Testis (tissue), 3 donors: Measurements from ENCODE around the gene ZNF394. TPM values are rescaled to one million over a fixed set of nuclear protein-coding genes. Genes with fewer than 3 reads are reported as not detected.

Experiments
- DNase-seq: peaks from one replicate; pipeline ENCODE4 v3.0.0-alpha.2; 2019
- H3K27ac ChIP-seq, 2 donors: fragments of 200-600 bp; sonication (generic); one replicate each; pipeline ENCODE4 v1.5.1; 2019
- H3K27me3 ChIP-seq: fragments of 200-600 bp; sonication (generic); one replicate; pipeline ENCODE4 v1.5.1; 2019
- H3K36me3 ChIP-seq: fragments of 200-600 bp; sonication (generic); one replicate; pipeline ENCODE4 v1.5.1; 2017; ENCODE audit warnings: low read depth; ENCODE audit errors: missing control alignments
- H3K4me1 ChIP-seq: fragments of 200-600 bp; sonication (generic); one replicate; pipeline ENCODE4 v1.5.1; 2019
- H3K4me3 ChIP-seq, 2 donors: fragments of 200-600 bp; sonication (generic); one replicate each; pipeline ENCODE4 v1.5.1; 2017 to 2019
- H3K9me3 ChIP-seq: fragments of 200-600 bp; sonication (generic); one replicate; pipeline ENCODE4 v1.5.1; 2017
- POLR2A ChIP-seq: fragments of 450-650 bp; IDR thresholded peaks from one replicate; pipeline ENCODE4 v1.6.1; 2017; ENCODE audit warnings: antibody characterized with exemption, mild to moderate bottlenecking, moderate library complexity
- WGBS, 2 donors: methylation state at CpG; one replicate each; pipeline ENCODE4 v1.1.5; 2018; 5-methylcytosine and 5-hydroxymethylcytosine counted together
- intact Hi-C: fragments of 100-400 bp; cut with DNase I; formaldehyde crosslinking; loops from one replicate; pipeline ENCODE4 v1.15.1; 2023; ENCODE audit warnings: low total_unique reads
- polyA plus RNA-seq: library from polyadenylated mRNA; stranded (reverse); fragments of 350-450 nt; fragmentation: Illumina TruSeq; extraction: RNeasy Lipid Tissue Mini Kit (QIAGEN cat#74804); gene quantifications from one replicate; pipeline ENCODE4 v1.2.3, GENCODE V29; 2014; ENCODE audit warnings: low read depth, low replicate concordance; ENCODE audit not compliant: insufficient read depth
- total RNA-seq, 2 donors: library from RNA; depleted of rRNA; stranded (reverse); fragments of >200 nt; gene quantifications; one replicate each; pipeline ENCODE4 v1.2.3, GENCODE V29; 2016
- TF ChIP-seq, protein P1 (sequence below), 3 experiments: fragments of 450-650 bp in 2 of 3; fragments of 200-600 bp in 1 of 3; sonication (generic) in 1 of 3; IDR thresholded peaks; one replicate each; pipeline ENCODE4 v1.5.1; 2016 to 2019; ENCODE audit warnings: antibody characterized with exemption in 3 of 3, mild to moderate bottlenecking in 2 of 3, moderate library complexity in 1 of 3

The ZNF394 gene
- total and polyA plus RNA-seq, 3 donors from 2014 or later, result 24.6 to 65.0 (median 45.3) TPM

DNA sequence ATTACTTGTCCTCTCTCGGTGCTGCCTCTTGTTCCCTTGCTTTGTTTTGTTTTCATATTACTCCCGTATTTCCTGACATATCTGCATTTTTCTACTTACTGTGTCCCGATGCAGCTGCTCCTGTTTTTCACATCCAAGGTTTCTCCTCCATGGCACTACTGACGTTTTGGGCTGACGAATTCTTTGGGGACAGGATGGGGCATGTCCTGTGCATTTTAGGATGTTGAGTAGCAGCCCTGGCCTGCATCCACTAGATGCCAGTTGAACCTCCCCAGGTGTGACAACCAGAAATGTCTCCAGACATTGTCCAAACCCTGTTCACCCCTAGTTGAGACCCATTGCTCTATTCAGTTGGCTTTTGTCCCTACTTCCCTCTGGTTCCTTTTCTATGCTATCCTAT lies 15.0 kb downstream of the ZNF394 start:
- TF ChIP-seq, protein P1, sequence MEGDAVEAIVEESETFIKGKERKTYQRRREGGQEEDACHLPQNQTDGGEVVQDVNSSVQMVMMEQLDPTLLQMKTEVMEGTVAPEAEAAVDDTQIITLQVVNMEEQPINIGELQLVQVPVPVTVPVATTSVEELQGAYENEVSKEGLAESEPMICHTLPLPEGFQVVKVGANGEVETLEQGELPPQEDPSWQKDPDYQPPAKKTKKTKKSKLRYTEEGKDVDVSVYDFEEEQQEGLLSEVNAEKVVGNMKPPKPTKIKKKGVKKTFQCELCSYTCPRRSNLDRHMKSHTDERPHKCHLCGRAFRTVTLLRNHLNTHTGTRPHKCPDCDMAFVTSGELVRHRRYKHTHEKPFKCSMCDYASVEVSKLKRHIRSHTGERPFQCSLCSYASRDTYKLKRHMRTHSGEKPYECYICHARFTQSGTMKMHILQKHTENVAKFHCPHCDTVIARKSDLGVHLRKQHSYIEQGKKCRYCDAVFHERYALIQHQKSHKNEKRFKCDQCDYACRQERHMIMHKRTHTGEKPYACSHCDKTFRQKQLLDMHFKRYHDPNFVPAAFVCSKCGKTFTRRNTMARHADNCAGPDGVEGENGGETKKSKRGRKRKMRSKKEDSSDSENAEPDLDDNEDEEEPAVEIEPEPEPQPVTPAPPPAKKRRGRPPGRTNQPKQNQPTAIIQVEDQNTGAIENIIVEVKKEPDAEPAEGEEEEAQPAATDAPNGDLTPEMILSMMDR (IDR thresholded peaks at IDR 0.05), result no peak
- TF ChIP-seq POLR2A, result no peak
- Histone ChIP-seq H3K27me3 (no peaks in the 10 kb centered on the region), H3K4me1 (peaks cover 6% of the 10 kb centered on the region), H3K9me3 (no peaks in the 10 kb centered on the region), H3K36me3 (no peaks in the 10 kb centered on the region), H3K27ac (no peak overlapping the region), H3K4me3 (no peak overlapping the region)
- intact Hi-C loops, result no loop called here
- 77 to 87% methylated on average over 5 of the region's 5 CpGs for WGBS, 2 donors
- no peak for DNase-seq

- no peak for DNase-seq
- H3K9me3 ChIP-seq, result no peaks in the 10 kb centered on the region
- peaks cover 27% of the 10 kb centered on the region for H3K4me1 ChIP-seq
- intact Hi-C loops, result no loop called here
- H3K27ac ChIP-seq, result no peak overlapping the region
- no peak overlapping the region for H3K4me3 ChIP-seq
- 82 to 87% methylated on average over 9 to 15 of the region's 15 CpGs for WGBS, 2 donors
- H3K36me3 ChIP-seq, result no peaks in the 10 kb centered on the region
- TF ChIP-seq, protein P1 (IDR thresholded peaks at IDR 0.05), result no peak
- no peak for TF ChIP-seq POLR2A
- H3K27me3 ChIP-seq, result no peaks in the 10 kb centered on the region
Measured at GRCh38 chr7:99478464-99479440, 21.3 kb downstream of the ZNF394 start.

DNA sequence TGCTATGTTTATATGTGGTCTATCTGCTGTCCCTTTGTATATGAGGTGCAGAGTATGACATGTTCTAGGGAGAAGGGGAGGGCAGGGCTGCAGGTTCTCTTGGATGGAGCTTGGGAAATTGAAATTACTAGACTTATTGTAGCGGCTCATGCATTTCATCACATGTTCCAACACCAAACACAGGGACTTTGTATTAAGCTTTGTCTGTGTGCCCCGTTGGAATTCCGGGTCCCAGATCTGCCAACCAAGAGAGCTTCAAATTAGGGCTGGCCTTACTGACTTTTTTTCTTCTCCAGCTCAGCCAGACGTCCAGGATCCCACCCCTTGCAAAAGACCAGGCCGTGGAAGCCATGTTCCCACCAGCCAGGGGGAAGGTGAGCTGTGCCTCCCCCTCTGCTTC lies 24.0 kb downstream of the ZNF394 start:
- intact Hi-C loops, result no loop called here

GRCh38 chr7:99473315-99473596 lies 26.8 kb downstream of the ZNF394 start:
- peak overlapping the region; percentile 78 to 86 for H3K4me3 ChIP-seq
- intact Hi-C loops, result no loop called here
- DNase-seq, result peak; percentile 53
- H3K27ac ChIP-seq, result peak overlapping the region; percentile 64 to 79
- no peak for TF ChIP-seq POLR2A
- TF ChIP-seq, protein P1 (IDR thresholded peaks at IDR 0.05), result no peak
- no peaks in the 10 kb centered on the region for H3K9me3 ChIP-seq
- no peaks in the 10 kb centered on the region for H3K27me3 ChIP-seq
- 2 to 3% methylated on average over 7 of the region's 7 CpGs for WGBS, 2 donors
- H3K36me3 ChIP-seq, result no peaks in the 10 kb centered on the region
- H3K4me1 ChIP-seq, result peaks cover 16% of the 10 kb centered on the region

More for the DNA sequence above, 24.0 kb downstream of the ZNF394 start:
- no peaks in the 10 kb centered on the region for H3K27me3 ChIP-seq
- WGBS, 2 donors, result 85 to 87% methylated on average over 5 of the region's 5 CpGs
- H3K9me3 ChIP-seq, result no peaks in the 10 kb centered on the region
- peaks cover 25% of the 10 kb centered on the region for H3K4me1 ChIP-seq
- TF ChIP-seq POLR2A, result no peak
- TF ChIP-seq, protein P1 (IDR thresholded peaks at IDR 0.05), result no peak
- no peaks in the 10 kb centered on the region for H3K36me3 ChIP-seq
- H3K4me3 ChIP-seq, result no peak overlapping the region
- no peak for DNase-seq
- H3K27ac ChIP-seq, result no peak overlapping the region
